Skeletal muscle tissue (tissue), 4 donors: ENCODE data around the gene LACRT. TPM values are rescaled to one million over a fixed set of nuclear protein-coding genes. Genes with fewer than 3 reads are reported as not detected.
"Not testable (repeated sequence)": the region's sequence is repeated elsewhere in the genome, so short reads cannot be mapped to it uniquely, and the experiment has no call there.

Source experiments
- H3K27ac ChIP-seq: one replicate; pipeline ENCODE4 v1.7.0; 2013; ENCODE audit warnings: mild to moderate bottlenecking, low read depth, low read length, inconsistent platforms
- H3K27me3 ChIP-seq, 3 donors: one replicate each; pipeline ENCODE4 v1.7.0; 2013; ENCODE audit warnings: low read length in 3 of 3; ENCODE audit not compliant: control insufficient read depth in 3 of 3, insufficient read depth in 3 of 3
- H3K36me3 ChIP-seq, 3 donors: one replicate each; pipeline ENCODE4 v1.7.0; 2013; ENCODE audit warnings: low read length in 3 of 3; ENCODE audit not compliant: control insufficient read depth in 3 of 3, insufficient read depth in 3 of 3
- H3K4me1 ChIP-seq, 3 donors: one replicate each; pipeline ENCODE4 v1.7.0; 2013; ENCODE audit warnings: low read length in 3 of 3, mild to moderate bottlenecking in 3 of 3; ENCODE audit not compliant: control insufficient read depth in 3 of 3, insufficient read depth in 3 of 3
- H3K4me3 ChIP-seq, 3 donors: one replicate each; pipeline ENCODE4 v1.7.0; 2013; ENCODE audit warnings: low read length in 3 of 3
- H3K9ac ChIP-seq, 3 donors: one replicate each; pipeline ENCODE4 v1.7.0; 2013; ENCODE audit warnings: low read length in 3 of 3, mild to moderate bottlenecking in 3 of 3, moderate library complexity in 2 of 3, low read depth in 1 of 3
- H3K9me3 ChIP-seq, 3 donors: one replicate each; pipeline ENCODE4 v1.7.0; 2013; ENCODE audit warnings: low read length in 3 of 3; ENCODE audit not compliant: control insufficient read depth in 3 of 3
- total RNA-seq: library from RNA; depleted of rRNA; stranded (reverse); fragments of >200 nt; gene quantifications from one replicate; pipeline ENCODE4 v1.2.3, GENCODE V29; 2014
- donor health status: Osteomylitis.

Gene LACRT
- total RNA-seq, 1 donor from 2014 or later = not detected

DNA sequence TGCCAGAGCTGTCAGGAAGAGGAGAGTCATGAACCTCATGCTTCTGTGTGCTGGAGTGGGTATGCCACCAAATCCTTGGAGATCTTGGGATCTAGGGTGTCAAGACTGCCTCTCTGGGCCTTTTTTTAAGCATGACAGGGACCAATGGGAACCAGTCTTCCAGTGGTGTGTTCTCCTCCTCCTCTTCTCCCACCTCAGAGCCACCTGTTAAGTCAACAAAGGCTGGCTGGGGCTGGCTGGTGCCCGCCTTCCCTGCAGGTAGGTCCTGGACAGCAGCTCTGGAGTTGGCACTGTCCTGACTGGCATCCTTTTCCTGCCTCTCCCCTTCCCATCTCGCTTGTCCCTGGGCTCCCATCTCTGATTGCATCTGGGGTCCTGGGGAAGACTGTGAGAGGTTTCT lies 13.6 kb upstream of the LACRT start, which contains the start of gene DCD:
Gene DCD (minus strand): TSS at position 101 of the 400 bp plus-strand sequence. CDS start 62 bp downstream, at position 39.
- Histone ChIP-seq H3K27me3 (peaks cover 0 to 8% (median 0%) of the 10 kb centered on the region in 3 donors), H3K9me3 (no peaks in the 10 kb centered on the region), H3K36me3 (no peaks in the 10 kb centered on the region), H3K9ac (no peak within 1 kb of the TSS), H3K4me1 (peaks cover 0 to 5% (median 4%) of the 10 kb centered on the region in 3 donors), H3K4me3 (no peak within 1 kb of the TSS), H3K27ac (no peak within 1 kb of the TSS)

GRCh38 chr12:54641554-54641953 lies 6.9 kb upstream of the LACRT start:
- peaks cover 0 to 10% (median 0%) of the 10 kb centered on the region in 3 donors for H3K27me3 ChIP-seq
- H3K9ac ChIP-seq = no peak overlapping the region
- H3K27ac ChIP-seq = no peak overlapping the region
- H3K4me1 ChIP-seq = no peaks in the 10 kb centered on the region
- no peaks in the 10 kb centered on the region for H3K36me3 ChIP-seq
- H3K4me3 ChIP-seq = no peak overlapping the region
- no peaks in the 10 kb centered on the region for H3K9me3 ChIP-seq

DNA sequence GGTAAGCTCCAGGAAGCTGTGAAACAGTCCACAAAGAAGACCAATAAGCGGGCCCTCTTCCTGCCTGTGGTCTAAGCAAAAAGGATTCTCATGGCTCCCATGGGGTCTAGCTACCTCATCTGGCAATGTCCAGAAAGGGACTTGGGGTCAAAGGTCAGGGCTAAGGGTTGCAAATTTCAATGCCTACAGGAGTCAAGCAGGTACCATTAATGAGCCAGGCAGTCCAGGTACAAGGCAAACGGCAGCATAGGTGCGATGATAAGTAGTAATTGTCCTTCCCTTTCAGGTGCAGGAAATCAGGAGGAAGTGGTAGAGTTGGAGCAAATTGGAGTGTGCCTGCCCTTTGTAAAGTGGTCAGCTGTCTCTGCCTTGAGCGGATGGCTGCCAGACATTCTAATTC lies 6.4 kb upstream of the LACRT start:
- Histone ChIP-seq H3K9me3 (no peaks in the 10 kb centered on the region), H3K4me1 (no peaks in the 10 kb centered on the region), H3K36me3 (no peaks in the 10 kb centered on the region), H3K4me3 (no peak overlapping the region), H3K27me3 (peaks cover 0 to 10% (median 0%) of the 10 kb centered on the region in 3 donors), H3K27ac (no peak overlapping the region), H3K9ac (no peak overlapping the region)

GRCh38 chr12:54639112-54639511 lies 4.4 kb upstream of the LACRT start:
- H3K27ac ChIP-seq, H3K4me3 ChIP-seq, H3K4me1 ChIP-seq, H3K27me3 ChIP-seq, H3K9ac ChIP-seq, H3K36me3 ChIP-seq, H3K9me3 ChIP-seq: not testable (repeated sequence)

DNA sequence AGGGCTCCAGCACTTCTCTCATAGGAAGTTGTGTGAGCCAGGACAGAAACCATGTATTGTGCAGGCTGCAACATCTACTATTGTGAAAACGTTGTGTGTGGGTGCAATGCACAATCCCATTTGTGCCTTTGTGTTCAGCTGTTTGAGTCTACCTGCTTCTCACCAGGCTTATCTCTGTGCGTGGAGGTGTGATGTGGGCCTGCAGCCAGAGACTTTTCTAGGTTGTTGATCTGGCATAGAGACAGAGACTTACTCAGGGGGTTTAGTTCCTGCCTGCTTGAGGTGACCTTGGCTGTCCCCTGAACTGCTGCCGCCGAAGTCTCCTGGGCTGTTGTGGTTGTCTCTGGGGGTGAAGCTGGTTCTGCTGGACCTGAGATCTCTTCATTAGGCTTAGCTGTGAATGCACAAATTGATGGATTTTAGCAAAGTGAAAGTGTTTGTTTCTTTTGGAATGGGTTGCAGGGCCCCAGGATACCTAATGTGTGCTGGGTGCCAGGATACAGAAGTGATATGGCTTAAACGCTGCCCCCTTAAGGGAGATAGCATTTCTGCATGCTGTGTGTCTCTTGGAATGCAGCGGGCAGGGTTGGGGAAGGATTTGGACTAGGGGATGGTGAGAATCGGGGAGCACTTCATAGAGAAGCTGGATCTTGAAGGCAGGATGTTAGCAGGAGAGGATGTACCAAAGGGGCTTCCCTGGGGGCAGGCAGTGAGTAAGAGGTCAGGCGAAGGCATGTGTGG lies 2.5 kb downstream of the LACRT start:
- Histone ChIP-seq H3K4me3 (no peak overlapping the region), H3K9me3 (no peaks in the 10 kb centered on the region), H3K36me3 (no peaks in the 10 kb centered on the region), H3K9ac (no peak overlapping the region), H3K4me1 (no peaks in the 10 kb centered on the region), H3K27ac (no peak overlapping the region), H3K27me3 (peaks cover 0 to 9% (median 6%) of the 10 kb centered on the region in 3 donors)

DNA sequence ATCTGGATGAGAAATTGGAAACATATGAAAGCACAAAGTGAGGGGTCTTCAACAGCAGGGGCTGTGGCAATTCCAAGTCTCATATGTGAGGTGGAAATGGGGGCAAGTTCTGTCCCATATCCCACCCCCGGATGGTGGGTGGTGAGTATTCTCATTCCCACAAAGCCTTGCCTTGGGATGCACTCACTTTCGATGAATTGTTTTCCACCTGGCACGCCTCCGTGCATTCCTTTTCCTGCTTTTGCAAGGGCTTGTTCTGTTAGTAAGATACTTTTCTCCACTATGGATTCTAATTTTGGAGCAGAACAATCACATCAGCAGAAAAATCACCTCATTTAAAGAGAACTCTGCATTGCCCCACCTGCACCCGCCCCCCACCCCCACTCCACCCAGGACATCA lies 3.1 kb downstream of the LACRT start:
- no peak overlapping the region for H3K9ac ChIP-seq
- no peaks in the 10 kb centered on the region for H3K4me1 ChIP-seq
- no peaks in the 10 kb centered on the region for H3K9me3 ChIP-seq
- H3K27ac ChIP-seq = no peak overlapping the region
- no peak overlapping the region for H3K4me3 ChIP-seq
- H3K36me3 ChIP-seq = no peaks in the 10 kb centered on the region
- peaks cover 0 to 8% (median 6%) of the 10 kb centered on the region in 3 donors for H3K27me3 ChIP-seq

- H3K9me3 ChIP-seq = no peaks in the 10 kb centered on the region
- H3K4me3 ChIP-seq = no peak overlapping the region
- no peaks in the 10 kb centered on the region for H3K36me3 ChIP-seq
- H3K27ac ChIP-seq = no peak overlapping the region
- H3K9ac ChIP-seq = no peak overlapping the region
- H3K4me1 ChIP-seq = no peaks in the 10 kb centered on the region
- H3K27me3 ChIP-seq = peaks cover 0 to 12% (median 6%) of the 10 kb centered on the region in 3 donors
Measured at GRCh38 chr12:54629925-54630324, 4.8 kb downstream of the LACRT start.

- peaks cover 1 to 14% (median 7%) of the 10 kb centered on the region in 3 donors for H3K27me3 ChIP-seq
- H3K27ac ChIP-seq = no peak overlapping the region
- no peaks in the 10 kb centered on the region for H3K9me3 ChIP-seq
- H3K9ac ChIP-seq = no peak overlapping the region
- H3K4me1 ChIP-seq = no peaks in the 10 kb centered on the region
- H3K4me3 ChIP-seq = no peak overlapping the region
- H3K36me3 ChIP-seq = no peaks in the 10 kb centered on the region
Measured at GRCh38 chr12:54628186-54628846, 6.4 kb downstream of the LACRT start.

GRCh38 chr12:54627304-54627703 lies 7.4 kb downstream of the LACRT start:
- Histone ChIP-seq H3K9me3 (no peaks in the 10 kb centered on the region), H3K27me3 (peaks cover 4 to 18% (median 6%) of the 10 kb centered on the region in 3 donors), H3K4me1 (no peaks in the 10 kb centered on the region), H3K4me3 (no peak overlapping the region), H3K27ac (no peak overlapping the region), H3K36me3 (no peaks in the 10 kb centered on the region), H3K9ac (no peak overlapping the region)

DNA sequence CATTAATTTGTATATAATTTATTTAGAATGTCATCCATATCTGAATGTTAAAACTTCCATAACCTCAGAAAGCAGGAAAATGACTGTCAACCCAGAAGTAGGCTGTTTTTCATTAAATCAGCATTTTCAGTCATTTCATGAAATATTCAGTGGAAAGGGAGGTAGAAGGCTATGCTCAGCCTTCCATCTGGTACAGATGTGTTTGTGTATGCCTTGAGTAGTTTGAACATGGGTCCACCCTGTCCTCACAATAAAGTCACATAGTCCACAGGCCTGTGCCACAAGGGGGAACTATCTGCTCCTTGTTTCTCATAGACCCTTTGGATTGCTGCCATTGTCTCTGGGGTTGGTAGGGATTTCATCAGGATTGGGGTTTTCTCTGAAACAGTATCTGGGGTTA lies 9.1 kb downstream of the LACRT start:
- Histone ChIP-seq H3K36me3 (no peaks in the 10 kb centered on the region), H3K9me3 (no peaks in the 10 kb centered on the region), H3K27me3 (peaks cover 4 to 18% (median 6%) of the 10 kb centered on the region in 3 donors), H3K27ac (no peak overlapping the region), H3K4me3 (no peak overlapping the region), H3K9ac (no peak overlapping the region), H3K4me1 (no peaks in the 10 kb centered on the region)
